Measurements from ENCODE around the gene MLST8. TPM values are rescaled to one million over a fixed set of nuclear protein-coding genes. Genes with fewer than 3 reads are reported as not detected.

MLST8 gene
- total RNA-seq, 2 experiments from 2014 or later, result 89.5 to 92.3 TPM

DNA sequence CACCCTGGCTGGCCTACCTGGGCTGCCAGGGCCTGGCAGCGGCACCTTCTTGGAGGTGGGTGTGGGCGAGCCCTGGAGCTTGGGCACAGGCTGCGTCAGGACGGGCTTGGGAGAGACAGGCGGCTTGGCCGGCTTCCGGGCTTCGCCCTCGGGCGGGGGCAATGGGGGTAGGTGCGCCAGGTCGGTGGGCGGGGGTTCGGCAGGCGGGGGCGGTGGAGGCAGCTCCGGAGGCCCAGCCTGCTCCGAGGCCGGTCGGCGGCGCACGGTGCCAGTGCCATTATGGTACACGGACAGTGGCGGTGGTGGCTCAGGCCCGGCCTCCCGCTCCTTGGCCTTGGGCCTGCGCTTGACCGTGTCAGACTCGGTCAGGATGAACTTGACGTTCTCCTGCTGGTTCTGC, 25.7 kb upstream of the MLST8 start:
- Mint-ChIP-seq H3K4me1 (no peaks in the 10 kb centered on the region), H3K4me3 (no peak overlapping the region), H3K27me3 (no peaks in the 10 kb centered on the region), H3K36me3 (peaks cover 4% of the 10 kb centered on the region), H3K9me3 (no peaks in the 10 kb centered on the region), H3K27ac (no peak overlapping the region)
- DNase-seq, result no peak

DNA sequence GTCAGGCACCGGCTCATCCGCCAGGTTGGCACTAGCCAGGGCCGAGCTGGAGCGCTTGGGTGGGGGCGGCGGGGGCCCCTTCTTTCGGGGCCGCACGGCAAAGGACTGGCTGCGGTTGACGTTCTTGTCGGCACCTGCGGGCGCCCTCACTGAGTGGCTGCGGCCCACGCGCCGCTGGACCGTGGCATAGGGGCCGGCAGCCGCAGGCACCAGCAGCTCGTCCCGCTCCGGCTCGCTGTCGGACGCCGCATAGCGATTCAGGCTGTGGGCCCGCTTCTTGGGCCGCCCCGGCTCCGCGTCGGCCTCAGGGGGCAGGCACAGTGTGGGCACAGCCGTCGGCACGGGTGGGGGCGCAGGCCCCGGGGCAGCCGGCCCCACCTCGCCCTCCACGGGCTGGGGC, 24.8 kb upstream of the MLST8 start:
- Mint-ChIP-seq H3K36me3 (peaks cover 4% of the 10 kb centered on the region), H3K4me3 (no peak overlapping the region), H3K27me3 (no peaks in the 10 kb centered on the region), H3K4me1 (no peaks in the 10 kb centered on the region), H3K9me3 (no peaks in the 10 kb centered on the region), H3K27ac (no peak overlapping the region)
- no peak for DNase-seq

DNA sequence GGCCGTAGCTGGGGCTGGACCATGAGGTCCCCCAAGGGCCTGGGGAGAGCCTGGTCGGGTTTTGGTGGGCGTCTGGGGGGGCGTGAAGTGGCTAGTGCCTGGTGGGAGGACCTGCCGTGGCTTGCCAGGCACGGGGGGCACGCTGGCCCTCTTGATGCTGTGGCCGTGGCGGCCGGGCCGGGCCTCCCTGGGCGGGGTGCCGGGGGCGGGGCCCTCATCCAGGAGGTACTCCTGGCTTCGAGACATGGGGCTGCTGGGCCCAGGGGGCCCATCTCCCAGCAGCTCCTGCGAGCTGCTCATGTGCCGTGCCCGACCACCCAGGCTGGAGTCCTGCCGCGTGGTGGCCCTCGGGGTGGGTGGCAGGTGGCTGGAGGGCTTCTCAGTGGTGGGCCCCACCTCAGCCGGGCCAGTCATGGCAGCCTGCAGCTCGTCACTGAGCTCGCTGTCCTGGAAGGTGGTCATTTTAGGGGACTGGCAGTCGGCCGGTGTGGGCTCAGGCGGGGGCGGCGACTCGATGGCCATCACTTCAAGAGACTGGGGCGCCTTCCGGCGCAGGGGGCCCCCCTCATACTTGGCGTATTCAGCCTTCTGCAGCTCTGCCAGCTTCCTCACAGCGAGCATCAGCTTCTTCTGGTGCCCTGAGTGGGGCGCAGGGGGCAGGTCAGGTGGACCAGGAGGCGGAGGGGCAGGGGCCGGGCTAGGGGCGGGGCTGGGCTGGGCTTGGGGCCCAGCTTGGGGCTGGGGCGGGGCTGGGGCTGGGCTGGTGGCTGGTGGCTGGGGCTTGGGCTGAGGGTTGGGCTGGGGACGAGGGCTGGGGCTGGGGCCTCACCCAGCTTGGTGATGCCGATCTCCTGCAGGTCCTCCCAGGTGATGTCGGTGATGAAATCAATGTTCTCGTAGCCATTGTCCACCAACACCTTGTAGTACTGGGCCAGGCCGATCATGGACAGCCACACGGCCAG, 24.0 kb upstream of the MLST8 start:
- H3K9me3 Mint-ChIP-seq, result no peaks in the 10 kb centered on the region
- no peaks in the 10 kb centered on the region for H3K27me3 Mint-ChIP-seq
- no peak overlapping the region for H3K4me3 Mint-ChIP-seq
- no peaks in the 10 kb centered on the region for H3K4me1 Mint-ChIP-seq
- no peak for DNase-seq
- H3K36me3 Mint-ChIP-seq, result peaks cover 4% of the 10 kb centered on the region
- H3K27ac Mint-ChIP-seq, result no peak overlapping the region

DNA sequence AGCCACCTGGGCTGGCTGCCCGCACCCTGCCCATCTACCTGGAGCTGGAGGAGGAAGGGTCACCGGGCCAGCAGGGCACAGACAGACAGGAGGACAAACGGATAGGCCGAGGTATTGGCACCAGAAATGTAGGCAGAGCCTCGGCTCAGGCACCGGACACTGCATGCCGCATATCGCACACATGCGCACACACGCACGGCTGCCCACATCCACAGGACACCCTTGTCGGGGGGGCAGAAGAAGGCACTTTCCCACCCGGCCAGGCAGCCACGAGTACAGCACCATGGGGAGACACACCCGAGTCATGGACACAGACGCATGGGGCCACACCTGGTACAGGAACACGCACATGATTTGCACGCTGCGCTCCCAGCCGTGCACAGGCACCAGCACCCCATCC, 23.3 kb upstream of the MLST8 start:
- Mint-ChIP-seq H3K27ac (no peak overlapping the region), H3K4me3 (no peak overlapping the region), H3K9me3 (no peaks in the 10 kb centered on the region), H3K4me1 (no peaks in the 10 kb centered on the region), H3K36me3 (peaks cover 4% of the 10 kb centered on the region), H3K27me3 (no peaks in the 10 kb centered on the region)
- DNase-seq, result no peak

DNA sequence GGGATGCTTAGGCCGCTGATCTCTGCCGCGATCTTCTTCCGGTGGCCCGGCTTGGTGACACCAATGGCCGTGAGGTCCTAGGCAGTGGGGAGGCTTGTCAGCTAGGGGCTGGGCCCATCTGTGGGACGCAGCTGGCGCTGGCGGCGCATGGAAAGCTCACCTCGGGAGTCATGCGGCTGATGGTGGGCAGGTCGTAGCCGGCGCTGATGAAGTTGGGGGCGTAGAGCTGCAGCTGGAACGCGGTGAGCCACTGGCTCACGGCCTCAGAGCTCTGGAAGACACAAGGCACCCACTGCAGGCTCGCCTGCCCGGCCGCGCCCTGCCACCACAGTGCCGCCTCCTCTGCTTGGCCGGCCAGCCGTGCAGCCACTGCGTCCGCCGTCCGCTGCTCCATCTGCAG, 21.6 kb upstream of the MLST8 start:
- Mint-ChIP-seq H3K27me3 (no peaks in the 10 kb centered on the region), H3K4me1 (no peaks in the 10 kb centered on the region)
- no peak for DNase-seq

DNA sequence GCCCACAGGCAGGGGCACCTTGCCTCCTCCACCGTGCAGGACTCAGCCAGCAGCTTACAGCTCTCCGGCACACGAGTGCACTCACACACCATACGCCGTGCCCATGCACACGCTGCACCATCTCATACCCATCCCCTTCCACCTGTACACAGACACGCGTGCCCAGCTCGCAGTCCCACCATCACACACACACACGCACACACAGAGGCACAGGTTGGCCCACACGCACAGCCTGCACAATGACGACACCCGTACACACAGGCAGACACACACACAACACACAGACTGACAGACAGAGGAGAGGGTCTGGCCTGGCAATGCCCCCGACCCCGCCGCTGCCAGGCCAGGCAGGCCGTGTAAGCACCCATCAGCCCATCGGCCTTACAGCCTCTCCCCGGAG, 20.9 kb upstream of the MLST8 start:
- Mint-ChIP-seq H3K9me3 (no peaks in the 10 kb centered on the region), H3K4me1 (no peaks in the 10 kb centered on the region), H3K36me3 (no peaks in the 10 kb centered on the region), H3K27ac (no peak overlapping the region), H3K27me3 (no peaks in the 10 kb centered on the region), H3K4me3 (no peak overlapping the region)
- no peak for DNase-seq

More for the DNA sequence above, 21.6 kb upstream of the MLST8 start:
- H3K36me3 Mint-ChIP-seq, result no peaks in the 10 kb centered on the region
- H3K4me3 Mint-ChIP-seq, result no peak overlapping the region
- no peaks in the 10 kb centered on the region for H3K9me3 Mint-ChIP-seq
- no peak overlapping the region for H3K27ac Mint-ChIP-seq

DNA sequence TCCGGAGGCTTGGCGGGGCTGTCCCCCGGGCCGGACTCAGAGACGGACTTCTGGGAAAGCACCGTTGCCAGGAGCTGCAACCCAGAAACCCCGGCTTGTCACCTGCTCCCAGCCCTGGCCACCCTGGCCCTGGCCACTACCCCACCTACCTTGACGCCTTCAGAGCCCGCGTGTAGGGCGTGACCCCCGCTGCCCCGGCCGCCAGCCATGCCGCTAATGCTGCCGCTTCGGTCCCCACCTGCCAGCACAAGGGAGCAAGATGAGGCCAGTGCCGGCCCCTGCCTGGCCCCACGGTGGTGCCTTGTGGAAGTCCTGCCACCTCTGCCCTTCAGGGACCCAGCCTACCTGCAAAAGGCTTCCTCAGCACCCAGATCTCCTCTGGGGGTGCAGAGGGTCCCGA, 20.3 kb upstream of the MLST8 start:
- Mint-ChIP-seq H3K36me3 (no peaks in the 10 kb centered on the region), H3K9me3 (no peaks in the 10 kb centered on the region)

DNA sequence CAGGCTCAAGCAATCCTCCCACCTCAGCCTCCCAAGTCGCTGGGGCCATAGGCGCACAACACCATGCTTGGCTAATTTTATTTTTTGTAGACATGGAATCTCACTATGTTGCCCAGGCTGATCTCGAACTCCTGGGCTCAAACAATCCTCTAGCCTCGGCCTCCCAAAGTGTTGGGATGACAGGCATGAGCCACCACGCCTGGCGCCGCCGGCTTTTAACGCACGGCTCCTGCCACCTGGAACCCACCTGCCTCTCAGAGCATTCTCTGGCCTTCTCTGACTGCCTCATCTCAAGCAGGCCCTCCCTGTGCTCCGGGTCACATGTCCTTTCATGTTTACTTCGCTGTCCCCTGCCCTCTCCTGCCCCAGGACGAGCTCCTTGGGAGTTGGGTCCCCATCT, 19.2 kb upstream of the MLST8 start:
- no peak overlapping the region for H3K27ac Mint-ChIP-seq
- H3K36me3 Mint-ChIP-seq, result no peaks in the 10 kb centered on the region
- H3K27me3 Mint-ChIP-seq, result no peaks in the 10 kb centered on the region
- no peak overlapping the region for H3K4me3 Mint-ChIP-seq
- DNase-seq, result no peak
- H3K9me3 Mint-ChIP-seq, result no peaks in the 10 kb centered on the region
- no peaks in the 10 kb centered on the region for H3K4me1 Mint-ChIP-seq

More for the DNA sequence above, 20.3 kb upstream of the MLST8 start:
- no peaks in the 10 kb centered on the region for H3K27me3 Mint-ChIP-seq
- H3K27ac Mint-ChIP-seq, result no peak overlapping the region
- no peaks in the 10 kb centered on the region for H3K4me1 Mint-ChIP-seq
- no peak for DNase-seq
- no peak overlapping the region for H3K4me3 Mint-ChIP-seq

DNA sequence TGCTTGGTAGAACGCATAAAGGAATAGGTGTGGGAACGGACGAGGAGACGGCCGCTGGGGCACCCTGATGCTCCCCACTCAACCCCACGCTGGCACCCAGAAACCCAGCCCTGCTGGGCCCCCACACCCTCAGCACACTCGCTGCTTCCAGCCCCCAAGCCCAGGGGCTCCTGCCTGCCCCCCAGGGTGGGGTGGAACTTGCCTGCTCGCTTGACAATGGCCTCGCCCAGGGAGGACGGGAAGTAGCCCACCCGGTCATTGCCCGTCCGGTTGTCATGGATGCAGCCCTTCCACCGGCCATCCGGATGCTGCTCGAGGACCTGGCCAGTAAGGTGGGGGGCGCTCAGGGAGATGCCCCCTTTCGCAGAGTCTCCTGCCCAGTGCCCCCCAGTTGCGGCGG, 18.7 kb upstream of the MLST8 start:
- no peaks in the 10 kb centered on the region for H3K9me3 Mint-ChIP-seq
- no peaks in the 10 kb centered on the region for H3K27me3 Mint-ChIP-seq
- H3K4me3 Mint-ChIP-seq, result no peak overlapping the region
- no peaks in the 10 kb centered on the region for H3K36me3 Mint-ChIP-seq
- no peak for DNase-seq
- no peaks in the 10 kb centered on the region for H3K4me1 Mint-ChIP-seq
- no peak overlapping the region for H3K27ac Mint-ChIP-seq

DNA sequence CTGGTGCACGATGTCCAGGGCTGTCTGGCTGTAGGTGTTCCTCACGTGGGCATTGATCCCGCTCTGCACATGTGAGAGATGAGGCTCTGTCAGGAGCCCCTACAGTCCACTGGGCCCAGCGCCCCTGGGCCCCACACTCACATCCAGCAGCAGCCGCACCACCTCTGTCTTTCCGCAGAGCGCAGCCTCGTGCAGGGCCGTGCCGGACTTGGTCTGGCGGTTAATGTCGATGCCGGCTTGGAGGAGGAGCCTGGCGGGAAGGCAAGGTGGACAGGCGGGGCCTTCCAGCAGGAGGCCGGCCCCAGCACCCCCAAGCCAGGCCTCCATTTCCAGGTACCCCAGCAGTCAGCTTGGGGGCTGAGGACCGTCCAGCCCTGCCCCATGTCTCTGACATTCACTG, 18.0 kb upstream of the MLST8 start:
- Mint-ChIP-seq H3K4me1 (no peaks in the 10 kb centered on the region), H3K4me3 (no peak overlapping the region), H3K27me3 (no peaks in the 10 kb centered on the region), H3K27ac (no peak overlapping the region), H3K9me3 (no peaks in the 10 kb centered on the region), H3K36me3 (no peaks in the 10 kb centered on the region)
- DNase-seq, result no peak

DNA sequence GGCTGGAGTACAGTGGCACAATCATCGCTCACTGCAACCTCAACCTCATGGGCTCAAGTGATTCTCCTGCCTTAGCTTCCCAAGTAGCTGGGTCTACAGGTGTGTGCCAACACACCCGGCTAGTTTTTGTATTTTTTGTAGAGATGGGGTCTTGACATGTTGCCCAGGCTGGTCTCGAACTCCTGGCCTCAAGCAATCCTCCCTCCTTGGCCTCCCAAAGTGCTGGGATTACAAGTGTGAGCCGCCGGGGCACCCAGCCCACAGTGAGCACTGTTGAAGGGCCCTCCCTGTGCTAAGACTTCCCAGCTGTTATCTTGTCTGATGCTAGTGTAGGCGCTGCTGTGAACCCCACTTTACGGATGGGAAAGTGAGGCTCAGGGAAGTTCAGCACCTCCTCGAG, 16.9 kb upstream of the MLST8 start:
- DNase-seq, result no peak
- Mint-ChIP-seq H3K27ac (no peak overlapping the region), H3K4me3 (no peak overlapping the region), H3K36me3 (no peaks in the 10 kb centered on the region), H3K9me3 (no peaks in the 10 kb centered on the region), H3K27me3 (no peaks in the 10 kb centered on the region), H3K4me1 (no peaks in the 10 kb centered on the region)

DNA sequence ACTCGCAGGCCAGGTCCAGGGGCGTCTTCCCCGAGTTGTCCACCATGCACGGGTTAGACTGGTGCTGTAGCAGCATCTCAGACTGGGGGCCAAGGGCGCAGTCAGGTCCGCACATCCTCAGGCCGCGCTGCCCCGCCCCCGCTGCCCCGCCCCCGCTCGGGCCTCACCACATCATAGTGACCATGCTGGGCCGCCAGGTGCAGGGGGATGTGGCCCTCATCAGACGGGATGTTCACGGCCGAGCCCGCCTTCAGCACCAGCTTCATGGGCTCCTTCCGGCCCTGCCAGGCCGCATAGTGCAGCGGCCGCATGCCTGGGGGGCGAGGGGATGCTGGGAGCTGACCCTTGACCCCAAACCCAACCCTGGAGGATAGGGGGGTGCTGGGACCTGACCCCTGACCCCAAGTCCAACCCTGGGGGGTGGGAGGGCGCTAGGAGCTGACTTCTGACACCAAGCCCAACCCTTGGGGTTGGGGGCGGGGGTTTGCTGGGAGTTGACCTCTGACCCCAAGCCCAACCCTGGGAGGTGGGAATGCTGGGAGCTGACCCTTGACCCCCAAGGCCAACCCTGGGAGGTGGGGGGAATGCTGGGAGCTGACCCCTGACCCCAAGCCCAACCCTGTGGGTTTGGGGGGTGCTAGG, 15.9 kb upstream of the MLST8 start:
- H3K36me3 Mint-ChIP-seq, result no peaks in the 10 kb centered on the region
- DNase-seq, result no peak

DNA sequence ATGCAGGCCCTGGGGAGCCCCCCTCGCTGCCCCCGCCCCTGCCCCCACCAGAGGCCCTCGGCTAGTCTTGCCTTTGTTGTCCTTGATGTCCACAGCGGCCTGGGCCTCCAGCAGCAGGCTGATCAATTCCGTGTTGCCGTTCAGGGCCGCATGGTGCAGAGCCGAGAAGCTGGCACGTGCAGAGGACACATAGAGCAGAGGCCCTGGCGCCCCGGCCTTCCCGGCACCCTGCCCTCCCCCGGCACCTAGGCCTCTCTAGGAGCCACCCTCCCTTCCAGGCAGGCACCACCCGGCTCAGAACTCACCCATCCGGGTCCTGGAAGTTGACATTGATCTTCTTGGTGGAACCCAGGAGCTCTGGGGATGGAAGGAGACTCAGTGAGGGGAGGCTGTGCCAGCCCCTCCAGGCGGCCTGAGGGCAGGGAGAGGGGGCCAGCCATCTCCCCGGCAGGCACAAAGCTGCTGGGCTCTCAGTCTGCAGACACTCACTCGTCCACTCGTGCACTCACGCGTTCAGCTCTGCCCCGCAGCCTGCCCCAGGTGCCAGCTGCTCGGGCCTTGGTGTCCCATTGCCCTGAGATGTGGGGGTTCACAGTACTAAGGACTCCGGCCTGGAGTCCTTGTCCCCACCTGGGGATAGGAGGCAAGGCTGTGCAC, 15.1 kb upstream of the MLST8 start:
- peaks cover 7% of the 10 kb centered on the region for H3K27me3 Mint-ChIP-seq
- H3K9me3 Mint-ChIP-seq, result no peaks in the 10 kb centered on the region
- H3K27ac Mint-ChIP-seq, result no peak overlapping the region
- no peak overlapping the region for H3K4me3 Mint-ChIP-seq
- no peaks in the 10 kb centered on the region for H3K36me3 Mint-ChIP-seq
- DNase-seq, result no peak
- peaks cover 4% of the 10 kb centered on the region for H3K4me1 Mint-ChIP-seq

More for the DNA sequence above, 15.9 kb upstream of the MLST8 start:
- no peaks in the 10 kb centered on the region for H3K4me1 Mint-ChIP-seq
- H3K27ac Mint-ChIP-seq, result no peak overlapping the region
- no peaks in the 10 kb centered on the region for H3K27me3 Mint-ChIP-seq
- H3K4me3 Mint-ChIP-seq, result no peak overlapping the region
- no peaks in the 10 kb centered on the region for H3K9me3 Mint-ChIP-seq

DNA sequence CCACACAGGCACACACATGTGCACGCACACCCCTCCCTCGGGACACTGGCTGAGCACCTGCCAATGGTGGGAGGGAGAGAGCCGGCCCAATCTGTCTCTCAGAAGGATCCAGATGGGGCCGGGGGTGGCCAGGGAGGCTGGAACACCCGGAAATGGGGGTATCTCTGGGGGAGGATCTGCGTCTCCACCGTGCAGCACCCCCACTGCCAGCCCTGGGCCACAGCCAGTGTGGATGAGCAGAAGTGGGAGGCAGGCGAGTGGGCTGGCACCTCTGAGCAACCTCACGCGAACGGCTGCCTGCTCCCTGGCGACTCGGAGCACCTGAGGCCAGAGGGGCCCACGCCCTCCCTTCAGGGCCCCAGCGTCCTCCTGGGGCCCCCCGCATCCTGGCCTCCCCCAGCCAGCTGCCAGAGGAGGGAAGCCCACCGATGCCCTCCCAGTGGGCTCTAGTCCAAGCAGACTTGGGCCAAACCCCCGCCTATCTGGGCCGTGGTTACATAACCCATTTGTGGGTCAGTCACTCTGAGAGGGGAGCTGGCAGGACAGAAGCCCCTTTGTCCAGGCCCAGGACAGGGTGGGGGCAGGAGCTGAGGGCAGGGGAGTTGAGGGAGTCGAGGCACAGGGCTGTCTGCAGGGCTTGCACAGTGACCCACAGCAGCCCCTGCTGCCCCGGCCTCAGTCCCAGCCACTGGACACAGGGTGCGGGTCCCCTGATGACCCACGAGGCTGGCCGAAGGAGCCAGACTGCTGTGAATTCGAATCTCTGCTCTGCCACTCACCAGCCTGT, 14.4 kb upstream of the MLST8 start:
- H3K9me3 Mint-ChIP-seq, result no peaks in the 10 kb centered on the region
- DNase-seq, result no peak
- H3K36me3 Mint-ChIP-seq, result no peaks in the 10 kb centered on the region
- no peak overlapping the region for H3K27ac Mint-ChIP-seq
- H3K4me3 Mint-ChIP-seq, result no peak overlapping the region
- H3K4me1 Mint-ChIP-seq, result peaks cover 4% of the 10 kb centered on the region
- peaks cover 8% of the 10 kb centered on the region for H3K27me3 Mint-ChIP-seq

DNA sequence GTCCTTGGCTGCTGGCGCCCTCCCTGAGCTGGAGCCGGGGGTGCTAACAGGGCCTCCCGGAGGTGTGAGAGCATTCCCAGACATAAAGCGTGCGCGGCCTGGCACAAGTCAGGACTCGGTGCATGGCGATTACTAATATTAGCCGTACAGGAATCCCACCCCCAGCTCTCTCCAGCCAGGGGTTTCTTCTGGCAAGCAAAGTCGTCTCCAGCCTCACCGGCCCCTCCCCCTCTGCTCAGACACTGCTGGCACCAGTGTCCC, 13.9 kb upstream of the MLST8 start:
- H3K4me3 Mint-ChIP-seq, result no peak overlapping the region
- H3K36me3 Mint-ChIP-seq, result no peaks in the 10 kb centered on the region
- no peak for DNase-seq
- H3K4me1 Mint-ChIP-seq, result peaks cover 4% of the 10 kb centered on the region
- no peaks in the 10 kb centered on the region for H3K9me3 Mint-ChIP-seq
- H3K27ac Mint-ChIP-seq, result no peak overlapping the region
- peaks cover 8% of the 10 kb centered on the region for H3K27me3 Mint-ChIP-seq

All from activated naive CD8-positive, alpha-beta T cell treated with anti-CD3 and anti-CD28 coated beads for 36 hours (primary cell).